ENCODE measurements around the gene PTPRN2.

GRCh38 chr7:157513682-157514081, 1073.9 kb downstream of the PTPRN2 start:
- TF ChIP-seq CTCF (conservative IDR thresholded peaks at IDR 0.05; ENCODE audit: low read length) (no peak), EZH2phosphoT487 (IDR thresholded peaks at IDR 0.05; ENCODE audit: borderline replicate concordance, low read depth, low read length) (no peak)

All from OCI-LY7 (cell line).